Right kidney (tissue), 1 donor: ENCODE measurements around the gene ANAPC10.
"Not testable (repeated sequence)": the region's sequence is repeated elsewhere in the genome, so short reads cannot be mapped to it uniquely, and the experiment has no call there.

Experiments used
- DNase-seq: peaks from one replicate; pipeline ENCODE4 v3.0.0-alpha.2; 2016

ANAPC10 gene

GRCh38 chr4:145011636-145012035 lies 86.4 kb downstream of the ANAPC10 start:
- no peak for DNase-seq

- not testable (repeated sequence) for DNase-seq
Observed at GRCh38 chr4:145010315-145010714, 87.7 kb downstream of the ANAPC10 start.

- no peak for DNase-seq
Observed at GRCh38 chr4:145003675-145004074, 94.3 kb downstream of the ANAPC10 start.

DNA sequence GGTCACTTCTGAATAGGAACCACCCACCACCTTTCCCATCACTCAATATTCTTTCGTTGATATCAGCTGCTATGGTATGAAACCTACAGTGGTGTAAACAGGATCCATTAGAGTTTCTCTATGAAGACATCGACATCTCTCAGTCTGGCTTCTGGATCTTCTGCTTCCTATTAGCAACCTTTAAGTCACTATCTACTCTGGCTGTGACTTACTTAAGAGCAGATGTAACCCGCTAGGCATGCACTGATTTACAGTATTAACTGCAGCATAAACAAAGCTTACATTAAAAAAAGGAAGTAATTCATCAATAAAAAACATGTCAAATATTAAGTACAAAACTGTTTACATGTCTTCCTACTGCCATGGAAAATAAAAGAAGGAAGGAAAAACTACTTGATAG lies 96.4 kb downstream of the ANAPC10 start:
- no peak for DNase-seq

- not testable (repeated sequence) for DNase-seq
Observed at GRCh38 chr4:145000656-145001055, 97.3 kb downstream of the ANAPC10 start.

DNA sequence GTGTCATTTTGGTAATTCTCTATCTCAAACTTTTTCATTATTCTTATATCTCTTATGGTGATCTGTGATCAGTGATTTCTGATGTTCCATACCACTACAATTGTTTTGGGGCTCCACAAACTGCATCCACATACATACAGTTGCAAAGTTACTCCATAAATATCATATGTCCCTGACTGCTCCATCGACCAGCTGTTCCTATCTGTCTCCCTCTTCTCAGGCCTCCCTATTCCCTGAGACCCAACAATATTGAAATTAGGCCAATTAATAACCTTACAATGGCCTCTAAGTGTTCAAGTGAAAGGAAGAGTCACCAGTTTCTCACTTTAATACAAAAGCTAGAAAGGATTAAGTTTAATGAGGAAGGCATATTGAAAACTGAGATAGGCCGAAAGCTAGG lies 108.7 kb downstream of the ANAPC10 start:
- DNase-seq = no peak

DNA sequence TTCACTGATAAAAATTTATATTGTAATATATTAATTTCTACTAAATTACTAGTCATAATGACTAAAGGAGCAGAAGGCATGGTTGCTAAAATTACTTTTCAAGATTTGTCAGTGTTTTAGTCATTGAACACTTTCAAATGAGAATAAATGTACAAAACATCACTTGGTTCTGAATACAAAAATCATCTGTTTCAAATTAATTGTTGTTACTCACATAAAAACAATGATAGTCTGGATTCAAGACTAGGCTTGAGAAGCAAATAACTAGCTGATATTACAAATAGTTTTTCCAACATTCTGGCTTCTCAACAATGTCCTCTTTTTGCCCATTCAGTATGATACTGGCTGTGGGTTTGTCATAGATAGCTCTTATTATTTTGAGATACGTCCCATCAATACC lies 112.5 kb downstream of the ANAPC10 start:
- no peak for DNase-seq

- DNase-seq = no peak
Observed at GRCh38 chr4:144985014-144985413, 113.0 kb downstream of the ANAPC10 start.

- DNase-seq = no peak
Observed at GRCh38 chr4:144984241-144984640, 113.8 kb downstream of the ANAPC10 start.

DNA sequence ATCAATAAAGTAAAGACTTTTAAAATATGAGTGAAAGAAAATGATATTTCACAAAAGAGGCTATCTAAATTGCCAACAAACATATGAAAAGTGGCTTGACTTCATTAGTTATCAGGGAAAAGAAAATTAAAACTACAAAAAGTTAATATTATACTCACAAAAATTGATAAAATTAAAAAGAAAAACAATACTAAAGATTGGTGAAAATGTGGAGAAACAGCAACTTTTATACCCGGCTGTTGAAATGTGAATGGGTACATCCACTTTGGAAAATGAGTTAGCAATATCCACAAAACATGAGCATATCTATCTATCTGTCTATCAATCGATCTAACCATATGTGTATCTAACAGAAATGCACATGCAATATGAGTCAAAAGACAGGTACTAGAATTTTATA lies 122.3 kb downstream of the ANAPC10 start:
- no peak for DNase-seq

GRCh38 chr4:144970597-144970996 lies 127.4 kb downstream of the ANAPC10 start:
- no peak for DNase-seq

- DNase-seq = no peak
Observed at GRCh38 chr4:144969821-144970220, 128.2 kb downstream of the ANAPC10 start.

DNA sequence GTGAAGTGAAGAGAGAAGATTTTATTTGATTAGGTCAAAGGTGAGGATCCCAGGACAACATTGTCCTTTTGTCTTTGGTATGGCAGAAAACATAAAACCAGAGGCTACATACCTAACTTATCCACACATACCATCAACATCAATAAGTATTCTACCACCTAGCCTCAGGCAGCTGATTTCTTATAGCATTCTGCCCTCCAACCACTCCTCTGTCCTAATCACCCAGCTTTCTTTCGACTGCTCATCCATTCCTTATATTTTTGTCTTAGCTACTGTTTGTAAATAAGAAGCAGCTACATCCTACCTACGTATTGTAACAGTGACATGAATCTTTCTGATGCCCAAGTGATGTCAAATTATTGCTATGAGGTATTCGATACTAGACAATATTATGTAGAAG lies 129.4 kb downstream of the ANAPC10 start:
- DNase-seq = no peak

GRCh38 chr4:144967161-144967560 lies 130.8 kb downstream of the ANAPC10 start:
- DNase-seq = no peak

DNA sequence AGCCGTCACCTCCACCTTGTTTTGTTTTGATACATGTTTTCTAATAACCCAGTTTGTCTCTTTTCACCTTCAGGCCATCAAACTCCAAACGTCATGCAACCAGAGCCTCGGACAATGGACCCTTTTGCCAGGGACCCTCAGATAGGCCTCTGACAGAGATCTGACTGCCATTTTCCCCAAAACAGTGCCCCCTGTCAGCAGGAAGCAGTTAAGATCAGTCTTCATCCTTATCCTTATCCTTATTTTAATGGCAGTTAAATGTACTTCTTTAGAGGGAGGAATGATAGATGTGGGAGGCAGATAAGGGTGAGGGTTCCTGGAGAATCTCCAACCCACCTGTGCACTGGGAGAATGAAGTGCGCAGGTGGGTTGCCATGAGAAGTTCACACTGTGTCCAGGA lies 135.7 kb downstream of the ANAPC10 start:
- no peak for DNase-seq

DNA sequence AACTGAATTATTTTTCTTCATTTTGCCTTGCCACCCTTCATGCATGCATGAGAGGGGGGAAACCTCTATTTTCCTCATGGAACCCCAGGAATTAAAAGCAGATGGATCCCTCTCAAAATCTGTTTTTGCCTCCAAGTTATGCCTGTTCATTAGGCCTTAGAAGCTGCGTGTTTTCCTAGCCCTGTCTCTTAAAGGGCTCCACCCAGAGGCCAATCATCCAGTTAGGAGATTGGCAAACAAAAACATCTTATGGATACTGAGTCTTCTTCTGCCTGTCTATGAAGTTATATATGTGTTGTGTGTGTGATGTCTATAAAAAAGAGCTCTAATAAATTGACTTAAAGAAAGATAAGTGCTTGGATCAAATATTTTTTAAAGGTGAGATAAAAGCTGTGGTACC lies 142.9 kb downstream of the ANAPC10 start:
- no peak for DNase-seq

DNA sequence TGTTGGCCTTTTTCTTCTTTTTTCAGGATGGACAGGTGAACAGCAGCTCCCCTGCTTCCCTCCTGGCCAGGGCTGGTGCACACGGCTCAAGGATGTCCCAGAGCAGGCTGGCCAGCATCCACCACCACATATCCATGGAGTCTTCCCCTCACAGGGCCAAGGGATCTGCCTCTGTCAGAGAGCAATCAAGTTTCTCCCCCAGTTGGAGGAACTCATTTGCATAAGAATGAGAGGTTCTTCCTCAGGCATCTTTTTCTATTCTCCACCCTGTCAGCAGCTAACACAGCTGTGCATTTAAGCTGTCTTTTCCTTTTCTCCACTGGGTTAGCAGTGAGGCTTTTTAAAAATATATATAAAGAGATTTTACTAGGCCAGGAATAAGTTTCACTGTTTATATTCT lies 143.8 kb downstream of the ANAPC10 start:
- DNase-seq = no peak

GRCh38 chr4:144948421-144948820 lies 149.6 kb downstream of the ANAPC10 start:
- no peak for DNase-seq

GRCh38 chr4:144948009-144948408 lies 150.0 kb downstream of the ANAPC10 start:
- DNase-seq = no peak
